K562 (cell line): ENCODE results near the gene SNX27. TPM values are rescaled to one million over a fixed set of nuclear protein-coding genes. Genes with fewer than 3 reads are reported as not detected.

ENCODE experiments used
- polyA plus RNA-seq, 8 experiments: library from polyadenylated mRNA; depleted of rRNA in 4 of 8; stranded (reverse) in 5 of 8; unstranded in 3 of 8; fragments of >200 nt; fragmentation: Nextera tagmentation in 2 of 8; fragmentation: Illumina TruSeq in 1 of 8; extraction: Ambion mirVana in 2 of 8; extraction: Trizol in 1 of 8; gene quantifications; 2 replicates each; pipeline versions ENCODE4 v1.2.1 to v1.2.3, GENCODE V29; 2011 to 2014; ENCODE audit warnings: inconsistent platforms in 1 of 8, missing spikeins in 1 of 8
- small RNA-seq: library from RNA; depleted of rRNA; stranded (forward); fragments of <200 nt; gene quantifications from one replicate; pipeline ENCODE3, GENCODE V24; 2014
- total RNA-seq, 7 experiments: library from RNA; depleted of rRNA in 6 of 7; stranded (reverse); fragments of >200 nt in 6 of 7; fragmentation: Illumina TruSeq in 2 of 7; extraction: Trizol in 2 of 7; gene quantifications; 2 replicates each; pipeline versions ENCODE4 v1.2.1 to v1.2.3, GENCODE V29; 2011 to 2021; ENCODE audit warnings: low replicate concordance in 1 of 7

The SNX27 gene
- total and polyA plus RNA-seq, 9 of the 15 experiments (the other 6 are each of a cell fraction or from before 2014, with no cell fraction given), result 4.5 to 18.7 (median 10.1) TPM

Small RNA genes within 50 kb of the gene (small RNA-seq; reads per million reads assigned to genes)
- gene RNU6-1062P (not detected), gene RNU6-662P (not detected)

Other genes with a start within 250 kb of the SNX27 start
Only the 7 nearest of the 13 such genes appear.
- 16.4 and 25.1 TPM in 2 replicates for gene POGZ, start 152.6 kb upstream of the SNX27 start, total RNA-seq (2014; rRNA removed)
- 17.6 and 22.0 TPM in 2 replicates for gene POGZ, start 152.6 kb upstream of the SNX27 start, total RNA-seq (2014; rRNA removed; fragmentation: Illumina TruSeq; extraction: Trizol)
- gene POGZ, start 152.6 kb upstream of the SNX27 start, total RNA-seq (2015; rRNA removed; fragmentation: Illumina TruSeq; extraction: Trizol), result 21.6 and 23.6 TPM in 2 replicates
- 38.2 and 40.6 TPM in 2 replicates for gene POGZ, start 152.6 kb upstream of the SNX27 start, total RNA-seq (2021)
- 26.8 and 44.3 TPM in 2 replicates for gene POGZ, start 152.6 kb upstream of the SNX27 start, polyA plus RNA-seq (2011; rRNA removed)
- 26.5 and 36.4 TPM in 2 replicates for gene POGZ, start 152.6 kb upstream of the SNX27 start, polyA plus RNA-seq (2014; fragmentation: Illumina TruSeq; extraction: Trizol)
- 10 to 100 TPM in 1 of 2 experiments, 1 to 10 TPM in 1; 9.4 to 13.7 TPM for gene POGZ, start 152.6 kb upstream of the SNX27 start, polyA plus RNA-seq (2014; fragmentation: Nextera tagmentation; extraction: Ambion mirVana)
- 20.8 and 21.5 TPM in 2 replicates for gene POGZ, start 152.6 kb upstream of the SNX27 start, polyA plus RNA-seq (2014; rRNA removed)
- 1.4 TPM in 1 of 2 replicates, not detected in the other for gene CGN, start 100.7 kb upstream of the SNX27 start, total RNA-seq (2014; rRNA removed)
- 0.04 and 0.06 TPM in 2 replicates for gene CGN, start 100.7 kb upstream of the SNX27 start, total RNA-seq (2014; rRNA removed; fragmentation: Illumina TruSeq; extraction: Trizol)
- gene CGN, start 100.7 kb upstream of the SNX27 start, total RNA-seq (2015; rRNA removed; fragmentation: Illumina TruSeq; extraction: Trizol), result 0.07 TPM in 1 of 2 replicates, not detected in the other
- gene CGN, start 100.7 kb upstream of the SNX27 start, total RNA-seq (2021), result 0.27 and 0.34 TPM in 2 replicates
- gene CGN, start 100.7 kb upstream of the SNX27 start, polyA plus RNA-seq (2011; rRNA removed), result 0.14 and 0.16 TPM in 2 replicates
- 0.03 and 0.19 TPM in 2 replicates for gene CGN, start 100.7 kb upstream of the SNX27 start, polyA plus RNA-seq (2014; fragmentation: Illumina TruSeq; extraction: Trizol)
- under 1 TPM in 1 of 2 experiments, not detected in 1; 0.18 TPM for gene CGN, start 100.7 kb upstream of the SNX27 start, polyA plus RNA-seq (2014; fragmentation: Nextera tagmentation; extraction: Ambion mirVana)
- gene CGN, start 100.7 kb upstream of the SNX27 start, polyA plus RNA-seq (2014; rRNA removed), result 0.09 TPM in 1 of 2 replicates, not detected in the other
- gene TUFT1, start 71.7 kb upstream of the SNX27 start, total RNA-seq (2014; rRNA removed), result 1.4 and 1.6 TPM in 2 replicates
- 1.2 and 1.6 TPM in 2 replicates for gene TUFT1, start 71.7 kb upstream of the SNX27 start, total RNA-seq (2014; rRNA removed; fragmentation: Illumina TruSeq; extraction: Trizol)
- gene TUFT1, start 71.7 kb upstream of the SNX27 start, total RNA-seq (2015; rRNA removed; fragmentation: Illumina TruSeq; extraction: Trizol), result 0.54 and 0.68 TPM in 2 replicates
- 1.4 and 2.0 TPM in 2 replicates for gene TUFT1, start 71.7 kb upstream of the SNX27 start, total RNA-seq (2021)
- 1.5 and 2.4 TPM in 2 replicates for gene TUFT1, start 71.7 kb upstream of the SNX27 start, polyA plus RNA-seq (2011; rRNA removed)
- gene TUFT1, start 71.7 kb upstream of the SNX27 start, polyA plus RNA-seq (2014; fragmentation: Illumina TruSeq; extraction: Trizol), result 1.9 and 2.2 TPM in 2 replicates
- gene TUFT1, start 71.7 kb upstream of the SNX27 start, polyA plus RNA-seq (2014; fragmentation: Nextera tagmentation; extraction: Ambion mirVana), result 1 to 10 TPM; 1.7 to 2.0 TPM
- gene TUFT1, start 71.7 kb upstream of the SNX27 start, polyA plus RNA-seq (2014; rRNA removed), result 1.7 TPM in 2 replicates
- not detected in 2 replicates for gene CELF3, start 104.8 kb downstream of the SNX27 start, total RNA-seq (2014; rRNA removed)
- gene CELF3, start 104.8 kb downstream of the SNX27 start, total RNA-seq (2014; rRNA removed; fragmentation: Illumina TruSeq; extraction: Trizol), result not detected in 2 replicates
- not detected in 2 replicates for gene CELF3, start 104.8 kb downstream of the SNX27 start, total RNA-seq (2015; rRNA removed; fragmentation: Illumina TruSeq; extraction: Trizol)
- gene CELF3, start 104.8 kb downstream of the SNX27 start, total RNA-seq (2021), result not detected in 2 replicates
- not detected in 2 replicates for gene CELF3, start 104.8 kb downstream of the SNX27 start, polyA plus RNA-seq (2011; rRNA removed)
- gene CELF3, start 104.8 kb downstream of the SNX27 start, polyA plus RNA-seq (2014; fragmentation: Illumina TruSeq; extraction: Trizol), result not detected in 2 replicates
- not detected for gene CELF3, start 104.8 kb downstream of the SNX27 start, polyA plus RNA-seq (2014; fragmentation: Nextera tagmentation; extraction: Ambion mirVana)
- not detected in 2 replicates for gene CELF3, start 104.8 kb downstream of the SNX27 start, polyA plus RNA-seq (2014; rRNA removed)
- not detected in 2 replicates for gene RIIAD1, start 109.5 kb downstream of the SNX27 start, total RNA-seq (2014; rRNA removed)
- not detected in 2 replicates for gene RIIAD1, start 109.5 kb downstream of the SNX27 start, total RNA-seq (2014; rRNA removed; fragmentation: Illumina TruSeq; extraction: Trizol)
- gene RIIAD1, start 109.5 kb downstream of the SNX27 start, total RNA-seq (2015; rRNA removed; fragmentation: Illumina TruSeq; extraction: Trizol), result not detected in 2 replicates
- not detected in 2 replicates for gene RIIAD1, start 109.5 kb downstream of the SNX27 start, total RNA-seq (2021)
- not detected in 2 replicates for gene RIIAD1, start 109.5 kb downstream of the SNX27 start, polyA plus RNA-seq (2011; rRNA removed)
- gene RIIAD1, start 109.5 kb downstream of the SNX27 start, polyA plus RNA-seq (2014; fragmentation: Illumina TruSeq; extraction: Trizol), result not detected in 2 replicates
- gene RIIAD1, start 109.5 kb downstream of the SNX27 start, polyA plus RNA-seq (2014; fragmentation: Nextera tagmentation; extraction: Ambion mirVana), result not detected
- not detected in 2 replicates for gene RIIAD1, start 109.5 kb downstream of the SNX27 start, polyA plus RNA-seq (2014; rRNA removed)
- 111 and 159 TPM in 2 replicates for gene MRPL9, start 151.4 kb downstream of the SNX27 start, total RNA-seq (2014; rRNA removed)
- gene MRPL9, start 151.4 kb downstream of the SNX27 start, total RNA-seq (2014; rRNA removed; fragmentation: Illumina TruSeq; extraction: Trizol), result 115 and 128 TPM in 2 replicates
- gene MRPL9, start 151.4 kb downstream of the SNX27 start, total RNA-seq (2015; rRNA removed; fragmentation: Illumina TruSeq; extraction: Trizol), result 122 and 128 TPM in 2 replicates
- gene MRPL9, start 151.4 kb downstream of the SNX27 start, total RNA-seq (2021), result 106 and 123 TPM in 2 replicates
- 161 and 162 TPM in 2 replicates for gene MRPL9, start 151.4 kb downstream of the SNX27 start, polyA plus RNA-seq (2011; rRNA removed)
- 124 and 132 TPM in 2 replicates for gene MRPL9, start 151.4 kb downstream of the SNX27 start, polyA plus RNA-seq (2014; fragmentation: Illumina TruSeq; extraction: Trizol)
- gene MRPL9, start 151.4 kb downstream of the SNX27 start, polyA plus RNA-seq (2014; fragmentation: Nextera tagmentation; extraction: Ambion mirVana), result 10 to 100 TPM; 38.0 to 57.0 TPM
- gene MRPL9, start 151.4 kb downstream of the SNX27 start, polyA plus RNA-seq (2014; rRNA removed), result 110 and 115 TPM in 2 replicates
- 7.1 and 7.2 TPM in 2 replicates for gene TDRKH, start 178.4 kb downstream of the SNX27 start, total RNA-seq (2014; rRNA removed)
- gene TDRKH, start 178.4 kb downstream of the SNX27 start, total RNA-seq (2014; rRNA removed; fragmentation: Illumina TruSeq; extraction: Trizol), result 8.4 and 9.6 TPM in 2 replicates
- 3.4 and 4.3 TPM in 2 replicates for gene TDRKH, start 178.4 kb downstream of the SNX27 start, total RNA-seq (2015; rRNA removed; fragmentation: Illumina TruSeq; extraction: Trizol)
- gene TDRKH, start 178.4 kb downstream of the SNX27 start, total RNA-seq (2021), result 11.4 and 11.5 TPM in 2 replicates
- gene TDRKH, start 178.4 kb downstream of the SNX27 start, polyA plus RNA-seq (2011; rRNA removed), result 17.0 and 21.3 TPM in 2 replicates
- 10.8 and 11.4 TPM in 2 replicates for gene TDRKH, start 178.4 kb downstream of the SNX27 start, polyA plus RNA-seq (2014; fragmentation: Illumina TruSeq; extraction: Trizol)
- gene TDRKH, start 178.4 kb downstream of the SNX27 start, polyA plus RNA-seq (2014; fragmentation: Nextera tagmentation; extraction: Ambion mirVana), result 1 to 10 TPM; 5.3 to 6.9 TPM
- gene TDRKH, start 178.4 kb downstream of the SNX27 start, polyA plus RNA-seq (2014; rRNA removed), result 8.9 and 10.3 TPM in 2 replicates